Progenitor cell of endocrine pancreas (in vitro differentiated cells): ENCODE data around the gene NMNAT3. TPM values are rescaled to one million over a fixed set of nuclear protein-coding genes. Genes with fewer than 3 reads are reported as not detected.

Experiments
- DNase-seq: peaks from one replicate; pipeline ENCODE4 v3.0.0; 2021; ENCODE audit warnings: low spot score; ENCODE audit not compliant: unreplicated experiment
- H3K27ac Mint-ChIP-seq: 2 replicates; pipeline ENCODE4 v1.8.0; 2021; ENCODE audit warnings: mild to moderate bottlenecking, moderate library complexity, mixed read lengths
- H3K27me3 Mint-ChIP-seq: 2 replicates; pipeline ENCODE4 v1.8.0; 2021; ENCODE audit warnings: mixed read lengths
- H3K36me3 Mint-ChIP-seq: 2 replicates; pipeline ENCODE4 v1.8.0; 2022; ENCODE audit warnings: mixed read lengths; ENCODE audit not compliant: insufficient read depth
- H3K4me1 Mint-ChIP-seq: 2 replicates; pipeline ENCODE4 v1.8.0; 2021; ENCODE audit warnings: low read depth, mixed read lengths
- H3K4me3 Mint-ChIP-seq: 2 replicates; pipeline ENCODE4 v1.8.0; 2021; ENCODE audit warnings: low read depth, mild to moderate bottlenecking, moderate library complexity, mixed read lengths
- H3K9me3 Mint-ChIP-seq: 2 replicates; pipeline ENCODE4 v1.8.0; 2021; ENCODE audit warnings: low read depth, mixed read lengths
- total RNA-seq: library from RNA; stranded (reverse); gene quantifications from 2 replicates; pipeline ENCODE4 v1.2.1, GENCODE V29; 2021
- TF ChIP-seq, protein P1 (sequence below): fragments of 200-600 bp; sonication (generic); IDR thresholded peaks from one replicate; pipeline ENCODE4 v1.5.0; 2021; ENCODE audit warnings: antibody characterized with exemption, mild to moderate bottlenecking; ENCODE audit not compliant: unreplicated experiment

The NMNAT3 gene
- total RNA-seq, 1 donor from 2014 or later, result 3.5 TPM

DNA sequence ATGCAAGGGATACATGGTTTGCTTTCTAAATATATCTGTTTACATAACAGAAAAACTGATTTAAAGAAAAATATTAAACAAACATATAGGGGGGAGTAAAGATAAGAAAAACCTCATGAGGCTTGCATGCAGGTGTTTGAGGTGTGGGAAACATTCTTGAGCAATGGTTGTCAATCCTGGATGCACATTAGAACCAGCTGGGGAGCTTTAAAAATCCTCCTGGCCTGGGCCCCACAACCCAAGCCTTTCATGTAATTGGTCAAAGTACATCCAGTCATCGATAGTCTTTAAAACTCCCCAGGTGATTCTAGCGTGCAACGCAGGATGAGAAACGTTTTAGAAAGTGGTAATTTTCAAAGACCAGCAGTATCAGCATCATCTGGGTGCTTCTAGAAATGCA lies 18.3 kb downstream of the NMNAT3 start:
- TF ChIP-seq, protein P1, sequence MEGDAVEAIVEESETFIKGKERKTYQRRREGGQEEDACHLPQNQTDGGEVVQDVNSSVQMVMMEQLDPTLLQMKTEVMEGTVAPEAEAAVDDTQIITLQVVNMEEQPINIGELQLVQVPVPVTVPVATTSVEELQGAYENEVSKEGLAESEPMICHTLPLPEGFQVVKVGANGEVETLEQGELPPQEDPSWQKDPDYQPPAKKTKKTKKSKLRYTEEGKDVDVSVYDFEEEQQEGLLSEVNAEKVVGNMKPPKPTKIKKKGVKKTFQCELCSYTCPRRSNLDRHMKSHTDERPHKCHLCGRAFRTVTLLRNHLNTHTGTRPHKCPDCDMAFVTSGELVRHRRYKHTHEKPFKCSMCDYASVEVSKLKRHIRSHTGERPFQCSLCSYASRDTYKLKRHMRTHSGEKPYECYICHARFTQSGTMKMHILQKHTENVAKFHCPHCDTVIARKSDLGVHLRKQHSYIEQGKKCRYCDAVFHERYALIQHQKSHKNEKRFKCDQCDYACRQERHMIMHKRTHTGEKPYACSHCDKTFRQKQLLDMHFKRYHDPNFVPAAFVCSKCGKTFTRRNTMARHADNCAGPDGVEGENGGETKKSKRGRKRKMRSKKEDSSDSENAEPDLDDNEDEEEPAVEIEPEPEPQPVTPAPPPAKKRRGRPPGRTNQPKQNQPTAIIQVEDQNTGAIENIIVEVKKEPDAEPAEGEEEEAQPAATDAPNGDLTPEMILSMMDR, result no peak
- Mint-ChIP-seq H3K9me3 (no peaks in the 10 kb centered on the region), H3K27ac (no peak overlapping the region), H3K27me3 (no peaks in the 10 kb centered on the region), H3K36me3 (no peaks in the 10 kb centered on the region), H3K4me1 (peaks cover 5% of the 10 kb centered on the region), H3K4me3 (no peak overlapping the region)
- no peak for DNase-seq

DNA sequence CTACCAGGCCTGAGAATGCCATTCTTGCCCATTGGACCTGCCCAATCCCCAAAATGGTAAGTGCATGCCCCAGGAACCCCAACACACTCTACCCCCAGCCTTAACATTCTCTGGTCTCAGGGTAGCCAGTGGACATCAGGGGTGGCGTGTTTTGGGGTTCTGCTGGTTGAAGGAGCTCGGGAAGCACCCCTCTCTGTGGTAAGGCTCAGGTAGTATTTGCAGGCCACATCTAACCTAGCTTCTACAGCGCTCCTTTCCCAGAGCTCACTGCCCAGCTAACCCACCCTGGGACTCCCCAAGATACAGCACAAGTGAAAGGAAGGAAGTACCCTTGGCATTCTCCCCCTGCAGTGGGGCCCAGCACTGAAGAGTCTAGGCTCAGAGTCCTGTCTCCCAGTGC lies 19.8 kb downstream of the NMNAT3 start:
- no peak for DNase-seq
- Mint-ChIP-seq H3K36me3 (no peaks in the 10 kb centered on the region), H3K27ac (no peak overlapping the region), H3K4me1 (peaks cover 7% of the 10 kb centered on the region), H3K27me3 (no peaks in the 10 kb centered on the region), H3K4me3 (no peak overlapping the region), H3K9me3 (no peaks in the 10 kb centered on the region)
- TF ChIP-seq, protein P1, result no peak

DNA sequence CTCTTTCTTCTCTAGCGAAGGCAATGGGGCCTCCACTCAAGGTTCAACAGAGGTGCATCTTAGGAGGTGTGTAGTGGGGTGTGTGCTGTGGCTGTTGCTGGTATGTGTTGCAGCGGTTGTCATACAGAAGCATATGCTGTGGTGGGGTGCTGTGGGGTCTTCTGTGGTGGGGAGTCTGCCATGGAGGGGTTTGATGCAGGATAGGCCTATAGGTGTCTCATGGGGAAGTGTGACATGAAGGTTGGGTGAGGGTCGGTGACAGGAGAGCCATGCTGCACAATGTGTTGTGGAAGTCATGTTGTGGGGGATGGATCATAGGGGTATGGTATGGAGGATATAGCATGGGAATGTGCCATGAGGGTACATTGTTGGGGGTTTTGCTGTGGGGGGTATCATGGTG lies 20.3 kb downstream of the NMNAT3 start:
- no peak for DNase-seq
- Mint-ChIP-seq H3K9me3 (no peaks in the 10 kb centered on the region), H3K27ac (no peak overlapping the region), H3K27me3 (no peaks in the 10 kb centered on the region), H3K36me3 (no peaks in the 10 kb centered on the region), H3K4me1 (peaks cover 7% of the 10 kb centered on the region), H3K4me3 (no peak overlapping the region)
- TF ChIP-seq, protein P1, result no peak

DNA sequence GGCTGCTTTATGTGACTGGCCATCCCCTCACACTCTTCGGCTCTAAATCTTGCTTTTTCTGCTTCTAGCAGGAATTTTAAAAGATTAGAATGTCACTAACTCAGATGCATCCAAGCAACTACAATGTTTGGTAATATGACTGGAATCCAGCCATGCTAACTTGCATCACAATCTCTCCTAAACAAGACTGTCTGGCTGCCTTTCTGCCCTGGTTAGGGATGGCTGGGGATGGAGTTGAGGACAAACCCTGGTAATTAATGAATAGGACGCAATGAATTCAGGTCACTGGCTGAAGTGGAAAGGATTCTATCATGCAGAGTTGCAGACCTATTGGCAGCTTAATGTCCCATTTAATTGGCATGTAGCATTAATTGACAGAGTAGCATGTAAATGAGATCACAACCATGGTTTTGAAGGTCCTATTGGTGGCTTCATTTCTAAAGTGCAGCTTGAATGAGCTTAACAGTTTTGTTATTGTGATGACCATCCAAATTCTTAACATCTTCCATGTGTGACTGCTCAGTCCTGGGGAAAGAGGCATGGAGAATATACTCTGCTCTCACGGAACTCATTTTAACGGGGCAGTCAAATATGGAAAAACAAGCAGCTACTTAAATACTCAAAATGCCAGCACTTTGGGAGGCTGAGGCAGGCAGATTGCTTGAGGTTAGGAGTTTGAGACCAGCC lies 21.7 kb downstream of the NMNAT3 start:
- DNase-seq, result no peak
- Mint-ChIP-seq H3K36me3 (no peaks in the 10 kb centered on the region), H3K4me3 (no peak overlapping the region), H3K27me3 (no peaks in the 10 kb centered on the region), H3K27ac (no peak overlapping the region), H3K4me1 (peaks cover 7% of the 10 kb centered on the region), H3K9me3 (no peaks in the 10 kb centered on the region)
- TF ChIP-seq, protein P1, result no peak

DNA sequence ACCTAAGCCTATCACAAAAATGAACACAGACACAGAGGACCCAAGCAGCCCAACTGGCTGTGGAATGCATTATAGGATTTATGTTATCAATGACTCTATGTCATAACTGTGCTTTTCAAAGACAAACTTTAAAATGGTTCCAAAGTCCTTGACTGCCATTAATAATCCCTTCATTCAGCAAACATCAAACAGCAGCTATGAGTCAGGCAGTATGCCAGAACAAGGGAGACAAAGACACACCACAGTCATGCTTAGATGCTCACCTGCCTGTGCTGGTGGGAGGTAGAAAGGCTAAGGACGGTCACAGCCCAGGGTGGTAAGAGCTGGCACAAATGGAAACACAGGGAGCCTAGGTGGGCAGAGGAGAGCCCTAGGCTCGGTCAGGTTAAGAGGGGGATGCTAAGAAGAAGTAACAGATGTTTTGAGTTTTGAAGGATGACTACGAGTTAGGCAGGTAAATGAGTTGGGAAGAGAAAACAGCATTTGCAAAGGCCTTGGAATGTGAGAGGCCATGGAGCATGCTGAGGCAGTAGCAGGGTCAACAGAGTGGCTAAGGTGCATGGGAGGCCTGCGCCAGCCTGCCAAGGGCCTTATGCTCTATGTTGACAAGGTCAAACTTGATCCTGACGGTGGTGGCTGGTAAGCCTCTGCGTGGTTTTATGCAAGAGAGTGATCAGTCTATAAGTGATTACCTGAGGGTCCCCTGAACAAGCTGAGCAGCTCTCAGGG lies 23.0 kb downstream of the NMNAT3 start:
- H3K27ac Mint-ChIP-seq, result peak overlapping the region; percentile 73
- no peaks in the 10 kb centered on the region for H3K36me3 Mint-ChIP-seq
- H3K9me3 Mint-ChIP-seq, result no peaks in the 10 kb centered on the region
- TF ChIP-seq, protein P1, result no peak
- DNase-seq, result no peak
- H3K27me3 Mint-ChIP-seq, result no peaks in the 10 kb centered on the region
- H3K4me1 Mint-ChIP-seq, result peaks cover 7% of the 10 kb centered on the region
- H3K4me3 Mint-ChIP-seq, result no peak overlapping the region
